Body of pancreas (tissue), 4 donors: ENCODE results near the gene CAPN5. TPM values are rescaled to one million over a fixed set of nuclear protein-coding genes. Genes with fewer than 3 reads are reported as not detected.

ENCODE experiments used
- ATAC-seq: fragments of 150-250 bp; one replicate; pipeline ENCODE4 v1.9.1; 2016
- DNase-seq, 4 donors: peaks; one replicate each; pipeline ENCODE4 v3.0.0-alpha.2; 2019
- H3K27ac ChIP-seq, 4 donors: fragments of 200-600 bp; sonication (generic); 1 replicate in 3 of 4; 2 replicates in 1 of 4; pipeline versions ENCODE4 v1.5.1 to v1.6.1; 2016 to 2019; ENCODE audit warnings: mild to moderate bottlenecking in 1 of 4, mixed read lengths in 1 of 4, moderate library complexity in 1 of 4
- H3K27me3 ChIP-seq, 2 donors: fragments of 200-600 bp; sonication (generic); one replicate each; pipeline ENCODE4 v1.6.0; 2016; ENCODE audit warnings: mild to moderate bottlenecking in 1 of 2
- H3K36me3 ChIP-seq, 2 donors: fragments of 200-600 bp; sonication (generic); replicated peaks in 1 of 2; 2 replicates each; pipeline ENCODE4 v1.5.1; 2016; ENCODE audit warnings: low read depth in 2 of 2; ENCODE audit not compliant: insufficient read depth in 1 of 2
- H3K4me1 ChIP-seq: fragments of 200-600 bp; sonication (generic); one replicate; pipeline ENCODE4 v1.6.0; 2016
- H3K4me3 ChIP-seq, 2 donors: fragments of 200-600 bp; sonication (generic); 1 replicate in 1 of 2; 2 replicates in 1 of 2; pipeline ENCODE4 v1.5.1; 2016 to 2019
- H3K9me3 ChIP-seq, 3 donors: fragments of 200-600 bp; sonication (generic); 1 replicate in 2 of 3; 2 replicates in 1 of 3; pipeline ENCODE4 v1.5.1; 2016
- CTCF ChIP-seq, 7 experiments: fragments of 450-650 bp in 4 of 7; fragments of 200-600 bp in 3 of 7; sonication (generic) in 3 of 7; IDR thresholded peaks; one replicate each; pipeline ENCODE4 v1.5.1; 2016 to 2019; ENCODE audit warnings: antibody characterized with exemption in 7 of 7
- POLR2A ChIP-seq, 3 donors: fragments of 450-650 bp; IDR thresholded peaks; one replicate each; pipeline ENCODE4 v1.6.1; 2016; ENCODE audit warnings: antibody characterized with exemption in 3 of 3, mild to moderate bottlenecking in 2 of 3
- WGBS, 2 donors: methylation state at CpG; one replicate each; pipeline ENCODE4 v1.1.5; 2017; 5-methylcytosine and 5-hydroxymethylcytosine counted together
- intact Hi-C: fragments of 100-400 bp; cut with DNase I; formaldehyde crosslinking; loops from one replicate; pipeline ENCODE4 v1.15.1; 2023
- total RNA-seq, 2 donors: library from RNA; depleted of rRNA; stranded (reverse); fragments of >200 nt; gene quantifications; one replicate each; pipeline ENCODE4 v1.1.0, GENCODE V29; 2016

CAPN5 gene
- total RNA-seq, 2 donors from 2014 or later = 7.8 to 13.8 TPM

GRCh38 chr11:77112641-77113381 is 46.0 kb downstream of the CAPN5 start:
- no peaks in the 10 kb centered on the region for H3K9me3 ChIP-seq

GRCh38 chr11:77113382-77114088 is 46.8 kb downstream of the CAPN5 start:
- intact Hi-C loops = no loop called here
- no peaks in the 10 kb centered on the region for H3K4me1 ChIP-seq
- H3K27me3 ChIP-seq = no peaks in the 10 kb centered on the region
- WGBS, 2 donors = 59 to 64% methylated on average over 7 to 8 of the region's 8 CpGs
- H3K4me3 ChIP-seq = no peak overlapping the region
- no peaks in the 10 kb centered on the region for H3K9me3 ChIP-seq
- no peaks in the 10 kb centered on the region for H3K36me3 ChIP-seq
- TF ChIP-seq CTCF (IDR thresholded peaks at IDR 0.05) = peak; percentile 34 to 51 (median 42)
- TF ChIP-seq POLR2A (IDR thresholded peaks at IDR 0.05) = no peak
- DNase-seq = peak; percentile 51 to 72 (median 54)
- ATAC-seq = peak; percentile 30
- no peak overlapping the region for H3K27ac ChIP-seq

More at GRCh38 chr11:77112641-77113381, 46.0 kb downstream of the CAPN5 start:
- DNase-seq (no peak), ATAC-seq (no peak)
- no peaks in the 10 kb centered on the region for H3K36me3 ChIP-seq
- H3K27me3 ChIP-seq = no peaks in the 10 kb centered on the region
- H3K4me3 ChIP-seq = no peak overlapping the region
- intact Hi-C loops = no loop called here
- H3K4me1 ChIP-seq = peaks cover 6% of the 10 kb centered on the region
- TF ChIP-seq POLR2A (IDR thresholded peaks at IDR 0.05) (no peak), CTCF (IDR thresholded peaks at IDR 0.05) (no peak)
- H3K27ac ChIP-seq = no peak overlapping the region
- WGBS, 2 donors = 88 to 92% methylated on average over 16 to 19 of the region's 20 CpGs

GRCh38 chr11:77114089-77114463 is 47.3 kb downstream of the CAPN5 start:
- no peaks in the 10 kb centered on the region for H3K4me1 ChIP-seq
- DNase-seq = no peak
- intact Hi-C loops = no loop called here
- H3K9me3 ChIP-seq = no peaks in the 10 kb centered on the region
- H3K36me3 ChIP-seq = no peaks in the 10 kb centered on the region
- ATAC-seq = no peak
- H3K27ac ChIP-seq = no peak overlapping the region
- no peaks in the 10 kb centered on the region for H3K27me3 ChIP-seq
- TF ChIP-seq POLR2A (IDR thresholded peaks at IDR 0.05) = no peak
- TF ChIP-seq CTCF (IDR thresholded peaks at IDR 0.05) = no peak
- H3K4me3 ChIP-seq = no peak overlapping the region
- WGBS, 2 donors = 86% methylated on average over 3 to 13 of the region's 13 CpGs

DNA sequence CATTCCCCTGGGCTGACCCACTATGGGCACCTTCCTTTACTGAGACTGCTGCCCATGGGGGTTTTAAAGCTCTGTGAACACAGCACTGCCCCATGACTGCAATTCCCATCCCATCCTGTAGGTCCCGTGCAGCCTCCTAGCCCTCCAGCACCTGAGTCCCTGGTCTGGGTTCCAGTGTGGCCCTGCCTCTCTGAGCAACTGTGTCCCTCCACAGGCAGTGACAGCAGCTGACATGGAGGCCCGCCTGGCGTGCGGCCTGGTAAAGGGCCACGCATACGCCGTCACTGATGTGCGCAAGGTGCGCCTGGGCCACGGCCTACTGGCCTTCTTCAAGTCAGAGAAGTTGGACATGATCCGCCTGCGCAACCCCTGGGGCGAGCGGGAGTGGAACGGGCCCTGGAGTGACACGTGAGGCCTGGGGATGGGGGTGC is 48.4 kb downstream of the CAPN5 start:
- ATAC-seq = no peak
- Histone ChIP-seq H3K36me3 (no peaks in the 10 kb centered on the region), H3K9me3 (no peaks in the 10 kb centered on the region), H3K4me1 (no peaks in the 10 kb centered on the region), H3K4me3 (no peak overlapping the region), H3K27me3 (no peaks in the 10 kb centered on the region), H3K27ac (no peak overlapping the region)
- 94 to 98% methylated on average over 16 of the region's 16 CpGs for WGBS, 2 donors
- intact Hi-C loops = no loop called here
- no peak for DNase-seq
- no peak for TF ChIP-seq POLR2A (IDR thresholded peaks at IDR 0.05)
- TF ChIP-seq CTCF (IDR thresholded peaks at IDR 0.05) = no peak
